Fibroblast of lung (primary cell): ENCODE data around the gene THAP8.

Experiments
- EZH2 ChIP-seq: IDR thresholded peaks from 2 replicates; pipeline ENCODE4 v1.5.1; 2012; ENCODE audit warnings: low read length, control low read depth, mild to moderate bottlenecking; ENCODE audit errors: missing control alignments
- TF ChIP-seq, protein P1 (sequence below), 2 donors: IDR thresholded peaks in 1 of 2; conservative IDR thresholded peaks in 1 of 2; 1 replicate in 1 of 2; 2 replicates in 1 of 2; pipeline ENCODE4 v1.5.1; 2011 to 2012; ENCODE audit warnings: low read length in 2 of 2, control low read depth in 1 of 2, inconsistent platforms in 1 of 2, low read depth in 1 of 2, mild to moderate bottlenecking in 1 of 2

DNA sequence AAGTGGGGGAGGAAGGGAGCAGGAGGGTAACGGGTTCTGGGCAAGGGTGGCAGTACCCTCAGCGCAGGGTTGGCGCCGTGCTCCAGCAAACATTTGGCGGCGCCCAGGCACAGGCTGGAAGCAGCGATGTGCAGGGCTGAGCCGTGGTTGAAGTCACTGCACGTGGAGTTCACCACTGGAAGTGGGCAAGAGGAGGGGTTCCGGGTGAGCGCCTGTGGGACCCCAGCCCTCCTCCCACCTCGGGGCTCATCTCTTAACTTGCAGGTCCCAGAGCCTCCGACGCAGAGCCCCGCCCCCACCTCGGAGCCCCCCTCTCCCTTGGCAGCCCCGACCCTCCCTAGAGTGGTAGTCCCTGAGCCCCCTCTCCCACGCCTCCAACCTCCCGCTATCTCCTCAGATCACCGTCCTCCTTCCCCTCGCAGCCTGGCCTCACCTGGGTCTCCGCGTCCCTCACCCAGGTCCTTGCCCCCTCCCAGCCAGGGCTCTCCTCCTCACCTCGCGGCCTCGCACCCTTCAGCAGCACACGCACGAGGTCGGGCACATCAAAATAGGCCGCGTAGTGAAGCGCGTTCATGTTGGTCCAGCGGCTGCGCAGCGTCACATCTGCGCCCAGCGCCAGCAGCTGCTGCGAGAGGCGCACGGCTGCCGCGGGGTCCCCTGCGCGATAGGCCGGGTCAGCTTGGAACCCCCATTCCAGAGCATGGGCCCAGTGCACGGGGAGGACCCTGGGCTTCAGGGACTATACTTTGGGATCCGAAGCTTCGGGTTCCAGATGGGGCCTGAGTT, 27.8 kb downstream of the THAP8 start:
- TF ChIP-seq, protein P1, sequence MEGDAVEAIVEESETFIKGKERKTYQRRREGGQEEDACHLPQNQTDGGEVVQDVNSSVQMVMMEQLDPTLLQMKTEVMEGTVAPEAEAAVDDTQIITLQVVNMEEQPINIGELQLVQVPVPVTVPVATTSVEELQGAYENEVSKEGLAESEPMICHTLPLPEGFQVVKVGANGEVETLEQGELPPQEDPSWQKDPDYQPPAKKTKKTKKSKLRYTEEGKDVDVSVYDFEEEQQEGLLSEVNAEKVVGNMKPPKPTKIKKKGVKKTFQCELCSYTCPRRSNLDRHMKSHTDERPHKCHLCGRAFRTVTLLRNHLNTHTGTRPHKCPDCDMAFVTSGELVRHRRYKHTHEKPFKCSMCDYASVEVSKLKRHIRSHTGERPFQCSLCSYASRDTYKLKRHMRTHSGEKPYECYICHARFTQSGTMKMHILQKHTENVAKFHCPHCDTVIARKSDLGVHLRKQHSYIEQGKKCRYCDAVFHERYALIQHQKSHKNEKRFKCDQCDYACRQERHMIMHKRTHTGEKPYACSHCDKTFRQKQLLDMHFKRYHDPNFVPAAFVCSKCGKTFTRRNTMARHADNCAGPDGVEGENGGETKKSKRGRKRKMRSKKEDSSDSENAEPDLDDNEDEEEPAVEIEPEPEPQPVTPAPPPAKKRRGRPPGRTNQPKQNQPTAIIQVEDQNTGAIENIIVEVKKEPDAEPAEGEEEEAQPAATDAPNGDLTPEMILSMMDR (conservative IDR thresholded peaks at IDR 0.05 in 1 of 2, IDR thresholded peaks at IDR 0.05 in 1 of 2; ENCODE audit: low read depth in 1 of 2, low read length in 2 of 2) = no peak
- no peak for TF ChIP-seq EZH2
